Ectodermal cell (in vitro differentiated cells): Measurements from ENCODE around the gene ABCA7.

ENCODE experiments used
- H3K27ac ChIP-seq: 2 replicates; pipeline ENCODE4 v1.7.0; 2013; ENCODE audit warnings: mild to moderate bottlenecking, low read depth, low read length; ENCODE audit not compliant: insufficient read depth, poor library complexity, severe bottlenecking
- H3K27me3 ChIP-seq: 2 replicates; pipeline ENCODE4 v1.7.0; 2013; ENCODE audit warnings: mild to moderate bottlenecking, low read length; ENCODE audit not compliant: insufficient read depth, control insufficient read depth, poor library complexity, severe bottlenecking
- H3K36me3 ChIP-seq: one replicate; pipeline ENCODE4 v1.7.0; 2013; ENCODE audit warnings: low read length; ENCODE audit not compliant: control insufficient read depth, insufficient read depth
- H3K4me1 ChIP-seq: one replicate; pipeline ENCODE4 v1.7.0; 2013; ENCODE audit warnings: low read length; ENCODE audit not compliant: control insufficient read depth, insufficient read depth
- H3K4me3 ChIP-seq: 2 replicates; pipeline ENCODE4 v1.7.0; 2013; ENCODE audit warnings: low read depth, low read length, control low read depth; ENCODE audit not compliant: insufficient read depth
- H3K9me3 ChIP-seq: 2 replicates; pipeline ENCODE4 v1.7.0; 2013; ENCODE audit warnings: mild to moderate bottlenecking, low read length, moderate library complexity; ENCODE audit not compliant: control insufficient read depth
- WGBS, 2 experiments: methylation state at CpG; one replicate each; pipeline ENCODE4 v1.1.7; 2013; ENCODE audit warnings: missing lambda C conversion rate in 2 of 2; 5-methylcytosine and 5-hydroxymethylcytosine counted together

Gene ABCA7

DNA sequence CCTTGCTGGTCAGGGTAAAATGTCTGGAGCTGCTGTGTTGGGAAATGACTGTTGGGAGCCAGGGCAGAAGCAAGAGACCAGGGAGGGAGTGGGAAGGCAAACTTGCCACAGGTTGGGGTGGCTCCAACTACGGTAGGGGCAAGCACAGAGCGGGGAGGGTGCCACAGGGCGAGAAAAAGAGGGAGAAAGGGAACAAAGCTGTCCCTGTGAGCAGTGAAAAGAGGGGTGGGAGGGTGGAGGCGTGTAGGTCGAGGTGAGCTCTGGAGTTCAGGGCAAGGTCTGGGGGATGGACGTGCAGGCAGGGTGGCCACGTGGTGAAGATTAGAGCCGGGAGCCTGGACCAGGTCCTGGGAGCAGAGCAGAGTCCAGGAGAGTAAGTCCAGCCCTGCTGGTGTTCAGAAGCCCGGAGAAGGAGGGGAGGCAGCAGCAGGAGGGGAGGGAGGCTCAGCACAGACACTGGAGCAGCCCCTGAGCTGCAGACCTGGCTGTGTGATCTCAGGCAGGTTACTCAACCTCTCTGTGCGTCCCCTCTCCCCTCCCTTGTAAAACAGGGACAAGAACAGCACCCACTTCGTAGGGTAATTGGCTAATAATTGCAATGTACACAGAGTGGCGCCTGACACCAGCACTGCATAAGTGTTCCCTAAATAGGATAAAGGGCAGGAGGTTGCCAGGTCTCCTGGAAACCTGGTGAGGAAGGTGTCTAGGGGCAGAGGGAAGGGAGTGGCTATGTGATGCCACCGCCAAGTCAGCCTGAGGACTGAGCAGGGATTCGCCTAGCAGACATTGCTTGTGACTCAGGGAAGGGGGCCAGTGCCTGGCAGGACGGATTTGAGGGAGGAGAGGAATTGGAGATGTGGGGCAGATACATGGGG, 58.5 kb downstream of the ABCA7 start:
- peaks cover under 1% of the 10 kb centered on the region for H3K36me3 ChIP-seq
- no peak overlapping the region for H3K27ac ChIP-seq
- no peaks in the 10 kb centered on the region for H3K9me3 ChIP-seq
- no peaks in the 10 kb centered on the region for H3K27me3 ChIP-seq
- WGBS, 2 experiments, result 80% methylated on average over 15 of the region's 15 CpGs
- peaks cover 8% of the 10 kb centered on the region for H3K4me1 ChIP-seq
- H3K4me3 ChIP-seq, result no peak overlapping the region

DNA sequence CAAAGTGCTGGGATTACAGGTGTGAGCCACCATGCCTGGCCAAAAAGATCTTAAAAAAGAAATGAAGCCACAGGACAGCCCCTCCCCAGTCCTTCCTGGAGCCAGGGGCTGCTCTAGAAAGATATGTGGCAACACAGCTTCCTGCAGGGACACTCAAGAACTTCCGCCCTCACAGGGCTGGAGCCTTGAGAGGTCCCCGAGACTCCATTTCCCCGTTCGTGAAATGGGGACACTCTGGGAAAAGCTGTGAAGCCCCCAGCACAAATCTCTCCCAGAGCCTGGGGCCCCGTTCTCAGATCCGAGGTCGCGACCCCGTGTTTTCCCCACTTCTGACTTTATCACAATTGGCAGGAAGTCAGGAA, 61.4 kb downstream of the ABCA7 start:
- 81 to 84% methylated on average over 9 of the region's 9 CpGs for WGBS, 2 experiments
- H3K27ac ChIP-seq, result peak overlapping the region; percentile 61
- no peaks in the 10 kb centered on the region for H3K27me3 ChIP-seq
- H3K9me3 ChIP-seq, result no peaks in the 10 kb centered on the region
- H3K36me3 ChIP-seq, result no peaks in the 10 kb centered on the region
- H3K4me1 ChIP-seq, result peaks cover 3% of the 10 kb centered on the region
- H3K4me3 ChIP-seq, result no peak overlapping the region

DNA sequence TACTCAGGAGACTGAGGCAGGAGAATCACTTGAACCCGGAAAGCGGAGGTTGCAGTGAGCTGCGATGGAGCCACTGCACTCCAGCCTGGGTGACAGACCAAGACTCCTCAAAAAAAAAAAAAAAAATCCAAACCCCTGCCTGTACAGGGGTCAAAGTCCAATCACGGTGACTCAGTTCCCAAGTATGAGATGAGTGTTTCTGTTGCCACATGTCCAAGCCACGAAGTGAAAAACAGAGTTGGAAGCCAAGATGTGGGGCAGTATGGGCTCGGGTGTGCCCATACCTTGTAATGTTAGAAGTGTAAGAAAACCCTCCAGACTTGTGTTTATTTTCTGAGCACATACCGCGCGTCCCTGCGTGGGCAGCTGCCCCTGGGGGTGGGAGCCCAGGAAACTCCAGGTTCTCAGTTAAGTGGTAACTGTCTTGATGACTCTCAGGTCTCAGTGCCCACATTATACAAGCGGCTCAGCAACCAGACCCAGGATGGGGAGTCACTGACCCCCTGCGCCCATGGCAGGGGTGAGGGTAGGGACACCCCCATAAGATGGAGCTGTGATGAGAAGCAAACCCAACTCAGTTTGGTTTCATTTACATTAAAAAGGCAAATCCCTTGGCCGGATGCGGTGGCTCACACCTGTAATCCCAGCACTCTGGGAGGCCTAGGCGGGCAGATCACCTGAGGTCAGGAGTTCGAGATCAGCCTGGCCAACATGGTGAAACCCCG, 62.7 kb downstream of the ABCA7 start:
- WGBS, 2 experiments, result 91 to 92% methylated on average over 17 of the region's 17 CpGs
- Histone ChIP-seq H3K27me3 (no peaks in the 10 kb centered on the region), H3K4me1 (peaks cover 3% of the 10 kb centered on the region), H3K9me3 (no peaks in the 10 kb centered on the region), H3K4me3 (no peak overlapping the region), H3K36me3 (no peaks in the 10 kb centered on the region), H3K27ac (no peak overlapping the region)

DNA sequence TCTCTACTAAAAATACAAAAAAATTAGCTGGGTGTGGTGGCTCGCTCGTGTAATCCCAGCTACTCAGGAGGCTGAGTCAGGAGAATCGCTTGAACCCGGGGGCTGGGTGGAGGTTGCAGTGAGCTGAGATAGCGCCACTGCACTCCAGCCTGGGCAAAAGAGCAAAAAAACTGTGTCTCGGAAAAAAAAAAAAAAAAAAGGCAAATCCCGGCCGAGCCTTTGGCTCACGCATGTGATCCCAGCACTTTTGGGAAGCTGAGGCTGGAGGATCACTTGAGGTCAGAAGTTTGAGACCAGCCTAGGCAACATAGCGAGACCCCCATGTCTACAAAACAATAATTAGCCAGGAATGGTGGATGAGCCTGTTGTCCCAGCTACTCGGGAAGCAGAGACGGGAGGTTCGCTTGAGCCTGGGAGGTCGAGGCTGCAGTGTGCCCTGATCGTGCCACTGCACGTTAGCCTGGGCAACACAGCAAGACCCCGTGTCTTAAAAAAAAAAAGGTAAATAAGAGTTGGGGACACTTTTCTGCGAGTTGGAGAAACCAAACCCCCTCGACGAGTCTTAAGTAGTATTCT, 63.3 kb downstream of the ABCA7 start:
- Histone ChIP-seq H3K4me3 (peak overlapping the region; percentile 17), H3K27me3 (no peaks in the 10 kb centered on the region), H3K27ac (no peak overlapping the region), H3K4me1 (peaks cover 3% of the 10 kb centered on the region), H3K36me3 (no peaks in the 10 kb centered on the region), H3K9me3 (no peaks in the 10 kb centered on the region)
- WGBS, 2 experiments, result 74% methylated on average over 20 of the region's 20 CpGs

DNA sequence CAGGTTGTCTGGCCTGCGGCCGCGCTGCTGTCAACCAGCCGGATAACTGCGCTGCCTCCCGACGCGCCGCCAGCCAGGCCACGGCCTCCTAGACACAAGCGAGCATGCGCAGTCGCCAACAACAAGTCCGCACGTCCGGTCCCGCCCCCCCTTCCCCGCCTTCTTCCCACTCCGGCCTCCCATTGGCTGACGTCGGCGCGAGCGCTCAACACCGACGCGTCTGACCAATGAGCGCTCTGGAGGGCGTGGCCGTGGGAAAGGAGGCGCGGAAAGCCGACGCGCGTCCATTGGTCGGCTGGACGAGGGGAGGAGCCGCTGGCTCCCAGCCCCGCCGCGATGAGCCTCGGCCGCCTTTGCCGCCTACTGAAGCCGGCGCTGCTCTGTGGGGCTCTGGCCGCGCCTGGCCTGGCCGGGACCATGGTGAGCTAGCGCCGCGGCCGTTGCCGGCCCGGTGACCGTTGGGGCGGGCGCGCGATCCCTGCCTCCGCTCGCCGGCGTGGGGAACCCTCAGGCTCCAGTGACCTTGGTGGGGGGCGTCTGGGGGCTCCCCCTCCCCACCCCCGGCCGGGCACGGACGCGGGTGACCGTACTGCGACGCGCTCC, 63.9 kb downstream of the ABCA7 start, which contains the start of gene GPX4:
Gene GPX4, plus strand, starts transcription at position 287 of the 603 bp plus-strand sequence. Its CDS starts 50 bp downstream, at position 337.
- H3K9me3 ChIP-seq, result no peaks in the 10 kb centered on the region
- no peaks in the 10 kb centered on the region for H3K36me3 ChIP-seq
- peak within 1 kb of the TSS; percentile 89 for H3K4me3 ChIP-seq
- no peaks in the 10 kb centered on the region for H3K27me3 ChIP-seq
- H3K4me1 ChIP-seq, result peaks cover 3% of the 10 kb centered on the region
- peak within 1 kb of the TSS; percentile 94 for H3K27ac ChIP-seq
- 1% methylated on average over 75 of the region's 75 CpGs for WGBS, 2 experiments

DNA sequence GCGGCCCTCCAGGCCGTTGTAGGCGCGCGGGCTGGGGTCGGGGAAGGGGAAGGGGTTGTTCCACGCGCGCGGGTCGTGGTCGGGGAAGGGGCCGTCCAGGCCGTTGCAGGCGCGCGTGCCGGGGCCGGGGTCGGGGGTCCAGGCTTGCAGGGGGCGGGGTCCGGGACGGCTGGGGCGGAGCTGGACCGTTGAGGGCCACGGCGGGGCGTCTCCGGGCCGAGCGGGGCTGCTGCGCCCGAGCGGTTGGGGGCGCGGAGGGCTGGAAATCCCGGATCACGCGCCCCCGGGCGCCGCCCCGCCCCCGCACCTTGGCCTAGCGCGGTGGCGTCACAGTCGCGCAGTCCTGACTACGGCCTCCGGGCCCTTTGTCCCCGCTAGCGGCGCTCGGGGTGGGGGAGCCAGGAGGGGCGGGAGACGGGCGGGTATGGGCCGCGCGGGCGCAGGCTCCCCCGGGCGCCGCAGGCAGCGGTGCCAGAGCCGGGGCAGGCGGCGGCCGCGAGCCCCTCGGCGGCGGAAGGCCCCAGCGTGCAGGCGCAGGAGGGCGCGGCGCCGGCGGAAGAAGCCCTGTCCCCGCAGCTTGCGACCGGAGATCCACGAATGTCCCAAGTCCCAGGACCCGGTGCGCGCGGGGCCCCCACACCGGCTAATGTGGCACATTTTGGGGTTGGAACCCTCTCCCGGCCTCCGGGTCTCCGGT, 64.6 kb downstream of the ABCA7 start:
- WGBS, 2 experiments, result 0% methylated on average over 93 of the region's 93 CpGs
- H3K9me3 ChIP-seq, result no peaks in the 10 kb centered on the region

GRCh38 chr19:1105008-1105872, 65.3 kb downstream of the ABCA7 start:
- Histone ChIP-seq H3K27me3 (no peaks in the 10 kb centered on the region), H3K9me3 (no peaks in the 10 kb centered on the region), H3K27ac (peak overlapping the region; percentile 94), H3K4me3 (peak overlapping the region; percentile 89), H3K36me3 (no peaks in the 10 kb centered on the region), H3K4me1 (peaks cover 3% of the 10 kb centered on the region)
- WGBS, 2 experiments, result 41 to 43% methylated on average over 69 of the region's 69 CpGs

More for the DNA sequence above, 64.6 kb downstream of the ABCA7 start:
- peak overlapping the region; percentile 89 for H3K4me3 ChIP-seq
- H3K27me3 ChIP-seq, result no peaks in the 10 kb centered on the region
- H3K4me1 ChIP-seq, result peaks cover 3% of the 10 kb centered on the region
- peak overlapping the region; percentile 94 for H3K27ac ChIP-seq
- no peaks in the 10 kb centered on the region for H3K36me3 ChIP-seq

DNA sequence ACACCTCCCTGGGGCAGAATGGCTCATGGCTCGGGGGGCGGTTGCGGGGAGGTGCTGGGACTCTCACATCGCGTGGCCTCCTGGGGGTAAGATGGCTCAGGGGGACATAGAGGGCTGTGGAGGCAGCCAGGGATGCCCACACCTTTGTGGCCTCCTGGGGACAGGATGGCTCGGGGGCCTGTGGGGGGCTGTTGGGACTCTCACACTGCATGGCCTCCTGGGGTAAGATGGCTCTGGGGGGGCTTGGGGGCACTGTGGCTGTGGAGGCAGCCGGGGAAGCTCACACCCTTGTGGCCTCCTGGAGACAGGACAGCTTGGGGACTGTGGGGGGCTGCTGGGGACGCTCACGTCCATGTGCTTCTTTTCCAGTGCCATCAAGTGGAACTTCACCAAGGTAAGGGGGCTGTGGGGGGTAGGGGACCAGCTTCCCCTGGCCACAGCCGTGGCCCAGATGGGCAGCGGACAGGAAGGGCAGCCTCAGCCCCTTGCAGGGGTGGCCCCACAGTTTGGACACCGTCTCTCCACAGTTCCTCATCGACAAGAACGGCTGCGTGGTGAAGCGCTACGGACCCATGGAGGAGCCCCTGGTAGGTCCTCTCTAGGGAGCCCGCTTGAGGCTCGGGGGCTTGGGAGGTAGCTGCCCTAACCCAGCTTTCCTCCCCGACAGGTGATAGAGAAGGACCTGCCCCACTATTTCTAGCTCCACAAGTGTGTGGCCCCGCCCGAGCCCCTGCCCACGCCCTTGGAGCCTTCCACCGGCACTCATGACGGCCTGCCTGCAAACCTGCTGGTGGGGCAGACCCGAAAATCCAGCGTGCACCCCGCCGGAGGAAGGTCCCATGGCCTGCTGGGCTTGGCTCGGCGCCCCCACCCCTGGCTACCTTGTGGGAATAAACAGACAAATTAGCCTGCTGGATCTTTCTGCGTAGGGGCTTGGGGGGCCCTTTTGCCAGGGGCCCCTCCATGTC, 66.2 kb downstream of the ABCA7 start:
- no peaks in the 10 kb centered on the region for H3K36me3 ChIP-seq
- H3K4me1 ChIP-seq, result peaks cover 3% of the 10 kb centered on the region
- 95% methylated on average over 32 of the region's 32 CpGs for WGBS, 2 experiments
- H3K27me3 ChIP-seq, result no peaks in the 10 kb centered on the region
- no peak overlapping the region for H3K27ac ChIP-seq
- no peaks in the 10 kb centered on the region for H3K9me3 ChIP-seq
- H3K4me3 ChIP-seq, result no peak overlapping the region
